ENCODE data around the gene EVC.

Gene EVC

DNA sequence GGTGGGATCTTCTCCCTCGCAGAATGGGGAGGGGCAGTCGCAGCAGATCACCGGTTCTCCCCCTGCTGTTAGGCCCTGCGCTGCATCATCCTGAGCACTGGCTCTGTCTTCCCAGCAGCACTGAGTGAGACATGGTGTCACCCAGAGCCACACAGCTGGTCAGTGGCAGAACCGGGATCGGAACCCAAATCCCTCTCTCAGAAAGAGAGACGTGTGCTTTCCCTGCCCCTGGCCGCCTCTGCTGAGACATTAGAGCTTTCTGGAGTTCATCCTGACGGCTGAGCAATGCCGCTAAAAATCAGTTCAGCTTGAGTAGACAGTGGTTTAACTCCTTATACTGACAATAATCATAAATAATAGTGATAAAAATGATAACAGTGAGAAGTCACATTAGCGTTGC, 87.9 kb downstream of the EVC start:
- TF ChIP-seq, protein P1, sequence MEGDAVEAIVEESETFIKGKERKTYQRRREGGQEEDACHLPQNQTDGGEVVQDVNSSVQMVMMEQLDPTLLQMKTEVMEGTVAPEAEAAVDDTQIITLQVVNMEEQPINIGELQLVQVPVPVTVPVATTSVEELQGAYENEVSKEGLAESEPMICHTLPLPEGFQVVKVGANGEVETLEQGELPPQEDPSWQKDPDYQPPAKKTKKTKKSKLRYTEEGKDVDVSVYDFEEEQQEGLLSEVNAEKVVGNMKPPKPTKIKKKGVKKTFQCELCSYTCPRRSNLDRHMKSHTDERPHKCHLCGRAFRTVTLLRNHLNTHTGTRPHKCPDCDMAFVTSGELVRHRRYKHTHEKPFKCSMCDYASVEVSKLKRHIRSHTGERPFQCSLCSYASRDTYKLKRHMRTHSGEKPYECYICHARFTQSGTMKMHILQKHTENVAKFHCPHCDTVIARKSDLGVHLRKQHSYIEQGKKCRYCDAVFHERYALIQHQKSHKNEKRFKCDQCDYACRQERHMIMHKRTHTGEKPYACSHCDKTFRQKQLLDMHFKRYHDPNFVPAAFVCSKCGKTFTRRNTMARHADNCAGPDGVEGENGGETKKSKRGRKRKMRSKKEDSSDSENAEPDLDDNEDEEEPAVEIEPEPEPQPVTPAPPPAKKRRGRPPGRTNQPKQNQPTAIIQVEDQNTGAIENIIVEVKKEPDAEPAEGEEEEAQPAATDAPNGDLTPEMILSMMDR (IDR thresholded peaks at IDR 0.05; ENCODE audit: control insufficient read depth, insufficient read depth, low read depth, low read length, missing control alignments): no peak
- no peak for DNase-seq (ENCODE audit: low read depth)
- H3K4me3 ChIP-seq (ENCODE audit: control insufficient read depth, low read depth, low read length): no peak overlapping the region

DNA sequence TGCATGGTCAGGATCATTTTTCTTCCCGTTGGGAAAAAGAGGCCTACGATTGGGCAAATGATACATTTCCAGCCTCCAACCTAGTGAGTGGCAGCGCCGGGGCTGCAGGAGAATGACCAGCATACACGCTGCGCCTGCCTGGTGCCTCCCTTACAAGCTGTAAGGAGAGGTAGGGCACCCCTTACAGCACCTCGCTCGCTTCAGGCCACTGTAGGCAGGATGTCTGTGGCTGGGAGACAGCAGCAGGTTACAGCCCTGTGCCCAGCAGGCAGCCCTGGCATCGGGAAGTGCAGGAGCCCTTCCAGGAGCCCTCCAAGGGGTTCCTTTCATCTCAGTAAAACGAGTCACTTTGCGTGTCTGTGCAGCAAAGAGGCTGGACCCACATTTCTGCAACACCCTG, 88.4 kb downstream of the EVC start:
- DNase-seq (ENCODE audit: low read depth): no peak
- no peak overlapping the region for H3K4me3 ChIP-seq (ENCODE audit: control insufficient read depth, low read depth, low read length)
- TF ChIP-seq, protein P1 (IDR thresholded peaks at IDR 0.05; ENCODE audit: control insufficient read depth, insufficient read depth, low read depth, low read length, missing control alignments): no peak

DNA sequence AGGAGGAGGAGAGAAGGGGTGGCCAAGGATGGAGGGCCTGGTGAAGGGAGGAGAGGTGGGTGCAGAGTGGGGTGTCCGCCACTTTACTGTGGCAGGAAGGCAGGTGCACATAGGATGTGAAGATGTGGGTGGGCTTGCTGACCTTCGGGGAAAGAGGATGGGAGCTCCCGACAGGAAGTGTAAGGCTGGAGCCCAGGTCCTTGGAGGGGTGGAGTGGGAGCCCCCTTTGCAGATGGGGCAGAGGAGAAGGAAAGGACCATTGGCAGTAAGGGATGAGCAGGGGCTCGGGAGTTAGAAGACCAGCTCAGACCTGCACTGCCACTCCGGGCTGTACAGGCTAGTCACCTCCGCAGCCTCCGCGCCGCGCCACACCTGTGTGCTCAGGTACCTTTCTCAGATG, 89.5 kb downstream of the EVC start:
- TF ChIP-seq, protein P1 (IDR thresholded peaks at IDR 0.05; ENCODE audit: control insufficient read depth, insufficient read depth, low read depth, low read length, missing control alignments): no peak
- DNase-seq (ENCODE audit: low read depth): no peak
- no peak overlapping the region for H3K4me3 ChIP-seq (ENCODE audit: control insufficient read depth, low read depth, low read length)

DNA sequence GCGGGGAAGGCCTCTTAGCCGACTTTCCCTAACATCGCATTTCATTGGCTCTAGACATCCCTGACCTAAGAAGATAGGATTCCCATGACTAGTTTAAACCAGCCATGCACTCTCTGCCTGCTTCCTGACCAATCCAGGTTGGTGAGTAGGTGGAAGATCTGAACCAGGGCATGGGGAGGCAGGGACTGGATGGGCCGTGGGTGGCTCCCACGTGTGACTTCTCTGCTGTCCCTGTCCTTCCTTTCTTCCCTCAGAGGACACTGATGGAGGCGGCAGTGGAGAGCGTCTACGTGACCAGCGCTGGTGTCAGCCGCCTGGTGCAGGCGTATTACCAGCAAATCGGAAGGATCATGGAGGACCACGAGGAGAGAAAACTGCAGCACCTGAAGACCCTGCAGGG, 90.7 kb downstream of the EVC start:
- no peak for DNase-seq (ENCODE audit: low read depth)
- H3K4me3 ChIP-seq (ENCODE audit: control insufficient read depth, low read depth, low read length): no peak overlapping the region
- TF ChIP-seq, protein P1 (IDR thresholded peaks at IDR 0.05; ENCODE audit: control insufficient read depth, insufficient read depth, low read depth, low read length, missing control alignments): no peak

DNA sequence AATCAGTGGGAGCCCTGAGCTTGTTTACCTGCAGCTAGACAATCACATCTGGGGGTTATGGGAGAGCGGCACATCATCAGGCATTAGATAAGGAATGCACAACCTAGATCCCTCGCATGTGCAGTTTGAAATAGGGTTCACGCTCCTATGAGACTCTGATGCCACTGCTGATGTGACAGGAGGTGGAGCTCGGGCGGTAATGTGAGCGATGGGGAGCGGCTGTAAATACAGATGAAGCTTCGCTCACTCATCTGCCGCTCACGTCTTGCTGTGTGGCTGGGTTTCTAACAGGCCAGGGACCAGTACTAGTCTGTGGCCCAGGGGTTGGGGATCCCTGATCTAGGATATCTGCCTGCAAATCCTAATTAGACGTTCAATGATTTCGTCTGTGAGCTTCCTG, 91.6 kb downstream of the EVC start:
- no peak for DNase-seq (ENCODE audit: low read depth)
- TF ChIP-seq, protein P1 (IDR thresholded peaks at IDR 0.05; ENCODE audit: control insufficient read depth, insufficient read depth, low read depth, low read length, missing control alignments): no peak
- no peak overlapping the region for H3K4me3 ChIP-seq (ENCODE audit: control insufficient read depth, low read depth, low read length)

DNA sequence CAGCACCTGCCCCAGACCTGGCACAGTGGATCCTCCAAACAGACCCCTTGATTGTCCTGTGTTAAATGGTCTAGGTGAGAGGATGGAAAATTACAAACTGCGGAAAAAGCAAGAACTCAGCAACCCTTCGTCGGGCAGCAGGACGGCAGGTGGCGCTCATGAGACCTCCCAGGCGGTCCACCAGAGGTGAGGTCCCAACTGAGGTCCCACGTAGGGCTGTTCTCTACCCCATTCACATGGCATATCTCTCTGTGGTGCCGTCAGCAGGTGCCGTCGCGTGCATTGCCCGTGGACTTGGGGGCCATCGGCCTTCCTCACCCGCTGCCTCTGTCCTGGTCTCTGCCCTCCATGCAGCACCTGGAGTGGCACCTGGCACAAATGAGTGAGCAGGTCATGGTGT, 93.7 kb downstream of the EVC start:
- no peak for DNase-seq (ENCODE audit: low read depth)
- TF ChIP-seq, protein P1 (IDR thresholded peaks at IDR 0.05; ENCODE audit: control insufficient read depth, insufficient read depth, low read depth, low read length, missing control alignments): no peak
- H3K4me3 ChIP-seq (ENCODE audit: control insufficient read depth, low read depth, low read length): no peak overlapping the region

DNA sequence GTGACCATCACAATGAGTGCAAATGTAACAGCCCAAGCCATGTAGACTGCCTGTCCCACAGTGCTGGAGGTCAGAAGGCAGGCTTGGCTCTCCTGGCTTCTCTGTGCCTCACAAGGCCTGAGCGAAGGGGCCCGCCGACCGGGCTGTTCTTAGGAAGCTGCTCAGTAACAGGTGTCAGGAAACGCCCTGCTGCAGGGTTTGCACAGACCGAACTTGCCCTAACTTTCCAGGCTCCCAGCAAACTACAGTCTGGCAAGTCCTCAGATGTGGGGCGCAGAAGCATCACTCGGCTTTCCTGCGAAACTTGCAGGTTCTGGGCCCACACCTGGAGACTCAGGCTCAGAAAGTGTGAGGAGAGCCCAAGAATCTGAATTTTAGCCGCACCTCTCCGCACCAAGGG, 94.3 kb downstream of the EVC start:
- no peak overlapping the region for H3K4me3 ChIP-seq (ENCODE audit: control insufficient read depth, low read depth, low read length)
- TF ChIP-seq, protein P1 (IDR thresholded peaks at IDR 0.05; ENCODE audit: control insufficient read depth, insufficient read depth, low read depth, low read length, missing control alignments): no peak
- no peak for DNase-seq (ENCODE audit: low read depth)
